Tibial artery (tissue), 4 donors: Measurements from ENCODE around the gene RASL12.

Experiments used
- DNase-seq, 2 donors: peaks; one replicate each; pipeline ENCODE4 v3.0.0-alpha.2; 2019
- H3K27ac ChIP-seq, 2 donors: fragments of 200-600 bp; sonication (generic) in 1 of 2; 1 replicate in 1 of 2; 2 replicates in 1 of 2; pipeline ENCODE4 v1.5.1; 2018 to 2019; ENCODE audit warnings: mild to moderate bottlenecking in 1 of 2
- H3K27me3 ChIP-seq, 2 donors: fragments of 200-600 bp; sonication (generic) in 1 of 2; one replicate each; pipeline versions ENCODE4 v1.5.1 to v1.6.0; 2016 to 2019
- H3K36me3 ChIP-seq, 3 donors: fragments of 200-600 bp; sonication (generic) in 2 of 3; one replicate each; pipeline ENCODE4 v1.5.1; 2016 to 2019; ENCODE audit warnings: mild to moderate bottlenecking in 2 of 3
- H3K4me1 ChIP-seq, 4 donors: fragments of 200-600 bp; sonication (generic) in 2 of 4; 1 replicate in 3 of 4; 2 replicates in 1 of 4; pipeline ENCODE4 v1.5.1; 2016 to 2019
- H3K4me3 ChIP-seq, 2 donors: fragments of 200-600 bp; sonication (generic) in 1 of 2; 1 replicate in 1 of 2; 2 replicates in 1 of 2; pipeline ENCODE4 v1.5.1; 2018 to 2019; ENCODE audit warnings: mild to moderate bottlenecking in 2 of 2
- H3K9me3 ChIP-seq, 3 donors: fragments of 200-600 bp; sonication (generic) in 1 of 3; one replicate each; pipeline ENCODE4 v1.5.1; 2016 to 2019
- intact Hi-C: fragments of 100-400 bp; cut with DNase I; formaldehyde crosslinking; loops from one replicate; pipeline ENCODE4 v1.15.0; 2023; ENCODE audit warnings: low total_unique reads
- TF ChIP-seq, protein P1 (sequence below), 2 experiments: fragments of 200-600 bp in 1 of 2; fragments of 450-650 bp in 1 of 2; IDR thresholded peaks; one replicate each; pipeline ENCODE4 v1.5.1; 2017 to 2019; ENCODE audit warnings: antibody characterized with exemption in 2 of 2, mild to moderate bottlenecking in 1 of 2, moderate library complexity in 1 of 2

The RASL12 gene

DNA sequence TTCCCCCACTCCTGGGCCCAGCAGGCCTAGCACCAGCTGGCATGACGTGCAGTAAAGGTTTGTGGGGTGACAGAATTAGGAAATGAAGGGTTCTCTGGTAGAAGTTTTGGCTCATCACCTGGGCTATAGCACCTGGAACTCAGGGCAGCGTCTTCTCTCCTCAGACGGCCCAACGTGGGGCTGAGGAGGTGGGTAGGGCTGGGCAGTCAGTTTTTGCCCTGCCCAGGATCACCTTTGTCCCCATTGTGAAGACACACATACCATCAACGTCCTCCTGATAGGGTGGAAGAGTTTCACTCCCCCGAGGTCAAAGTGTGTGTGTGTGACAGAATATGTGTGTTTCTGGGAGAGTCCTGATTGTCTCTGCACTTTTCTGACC lies 20.8 kb upstream of the RASL12 start:
- no peaks in the 10 kb centered on the region for H3K9me3 ChIP-seq
- peak overlapping the region; percentile 95 to 96 for H3K27ac ChIP-seq
- no peaks in the 10 kb centered on the region for H3K27me3 ChIP-seq
- TF ChIP-seq, protein P1, sequence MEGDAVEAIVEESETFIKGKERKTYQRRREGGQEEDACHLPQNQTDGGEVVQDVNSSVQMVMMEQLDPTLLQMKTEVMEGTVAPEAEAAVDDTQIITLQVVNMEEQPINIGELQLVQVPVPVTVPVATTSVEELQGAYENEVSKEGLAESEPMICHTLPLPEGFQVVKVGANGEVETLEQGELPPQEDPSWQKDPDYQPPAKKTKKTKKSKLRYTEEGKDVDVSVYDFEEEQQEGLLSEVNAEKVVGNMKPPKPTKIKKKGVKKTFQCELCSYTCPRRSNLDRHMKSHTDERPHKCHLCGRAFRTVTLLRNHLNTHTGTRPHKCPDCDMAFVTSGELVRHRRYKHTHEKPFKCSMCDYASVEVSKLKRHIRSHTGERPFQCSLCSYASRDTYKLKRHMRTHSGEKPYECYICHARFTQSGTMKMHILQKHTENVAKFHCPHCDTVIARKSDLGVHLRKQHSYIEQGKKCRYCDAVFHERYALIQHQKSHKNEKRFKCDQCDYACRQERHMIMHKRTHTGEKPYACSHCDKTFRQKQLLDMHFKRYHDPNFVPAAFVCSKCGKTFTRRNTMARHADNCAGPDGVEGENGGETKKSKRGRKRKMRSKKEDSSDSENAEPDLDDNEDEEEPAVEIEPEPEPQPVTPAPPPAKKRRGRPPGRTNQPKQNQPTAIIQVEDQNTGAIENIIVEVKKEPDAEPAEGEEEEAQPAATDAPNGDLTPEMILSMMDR (IDR thresholded peaks at IDR 0.05): no peak
- DNase-seq: no peak
- intact Hi-C loops: no loop called here
- H3K4me1 ChIP-seq: peaks cover 0 to 97% (median 84%) of the 10 kb centered on the region in 4 donors
- no peak overlapping the region for H3K4me3 ChIP-seq
- no peaks in the 10 kb centered on the region for H3K36me3 ChIP-seq

DNA sequence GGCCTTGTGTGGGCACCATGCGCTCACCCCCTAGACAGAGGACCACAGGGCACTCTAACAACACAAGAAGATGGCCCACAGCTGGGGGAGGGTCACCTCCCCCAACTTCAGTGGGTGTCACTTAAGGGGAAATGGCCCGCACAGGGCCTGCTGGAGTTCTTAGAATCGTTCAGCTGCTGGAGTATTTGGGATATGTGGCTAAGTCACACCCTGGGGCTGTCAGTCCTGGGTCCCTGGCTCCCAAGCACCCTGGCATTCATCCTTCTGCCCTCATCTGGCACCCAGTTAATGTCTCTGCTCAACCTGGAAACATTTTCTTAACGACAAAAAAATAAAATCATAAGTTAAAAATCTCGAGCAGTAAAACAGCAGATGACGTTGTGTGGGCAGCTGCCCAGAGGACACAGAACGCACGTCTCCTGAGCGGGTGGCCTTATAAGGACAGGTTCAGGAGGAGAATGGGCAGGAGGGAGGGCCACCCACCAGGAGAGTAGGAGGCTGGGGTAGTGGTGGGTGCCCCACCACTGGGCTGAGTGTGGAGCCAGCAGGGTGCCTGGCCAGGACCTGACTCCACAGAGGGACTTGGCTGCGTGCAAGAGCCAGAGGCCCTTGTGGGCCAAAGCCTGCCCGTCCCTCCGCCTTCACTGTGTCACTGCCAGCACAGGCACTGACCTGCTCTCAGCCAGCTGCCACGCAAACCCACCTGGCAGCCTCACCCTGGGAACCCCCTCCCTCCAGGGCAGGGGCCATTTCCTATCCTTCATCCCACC lies 20.3 kb upstream of the RASL12 start:
- TF ChIP-seq, protein P1 (IDR thresholded peaks at IDR 0.05): no peak
- H3K4me1 ChIP-seq: peaks cover 0 to 97% (median 86%) of the 10 kb centered on the region in 4 donors
- no peaks in the 10 kb centered on the region for H3K9me3 ChIP-seq
- intact Hi-C loops: no loop called here
- H3K27me3 ChIP-seq: no peaks in the 10 kb centered on the region
- H3K27ac ChIP-seq: peak overlapping the region; percentile 95 to 96
- DNase-seq: peak; percentile 91 to 99
- H3K4me3 ChIP-seq: no peak overlapping the region
- H3K36me3 ChIP-seq: no peaks in the 10 kb centered on the region

DNA sequence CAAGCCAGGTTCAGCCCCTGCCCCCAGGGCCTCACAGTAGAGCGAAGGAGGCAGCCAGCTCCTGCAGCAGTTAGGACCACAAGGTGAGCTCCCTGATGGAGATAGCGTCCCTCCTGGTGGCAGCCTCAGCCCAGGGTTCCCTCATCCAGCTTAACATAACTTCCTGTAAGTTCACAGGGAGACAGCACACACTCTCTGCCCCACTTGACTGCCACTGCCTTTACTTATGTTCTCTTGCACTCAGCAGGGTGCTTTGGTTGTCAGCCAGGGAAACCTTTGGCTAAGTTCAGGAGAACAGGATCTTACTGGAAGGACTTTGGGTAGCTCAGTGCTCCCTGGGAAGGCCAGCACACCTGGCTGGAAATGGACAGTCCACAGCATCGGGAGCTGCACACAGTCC lies 19.6 kb upstream of the RASL12 start:
- H3K27me3 ChIP-seq: no peaks in the 10 kb centered on the region
- no peak for DNase-seq
- no peak overlapping the region for H3K4me3 ChIP-seq
- no peaks in the 10 kb centered on the region for H3K36me3 ChIP-seq
- TF ChIP-seq, protein P1 (IDR thresholded peaks at IDR 0.05): no peak
- H3K9me3 ChIP-seq: no peaks in the 10 kb centered on the region
- intact Hi-C loops: no loop called here
- peaks cover 0 to 97% (median 86%) of the 10 kb centered on the region in 4 donors for H3K4me1 ChIP-seq
- peak overlapping the region; percentile 95 to 96 for H3K27ac ChIP-seq

DNA sequence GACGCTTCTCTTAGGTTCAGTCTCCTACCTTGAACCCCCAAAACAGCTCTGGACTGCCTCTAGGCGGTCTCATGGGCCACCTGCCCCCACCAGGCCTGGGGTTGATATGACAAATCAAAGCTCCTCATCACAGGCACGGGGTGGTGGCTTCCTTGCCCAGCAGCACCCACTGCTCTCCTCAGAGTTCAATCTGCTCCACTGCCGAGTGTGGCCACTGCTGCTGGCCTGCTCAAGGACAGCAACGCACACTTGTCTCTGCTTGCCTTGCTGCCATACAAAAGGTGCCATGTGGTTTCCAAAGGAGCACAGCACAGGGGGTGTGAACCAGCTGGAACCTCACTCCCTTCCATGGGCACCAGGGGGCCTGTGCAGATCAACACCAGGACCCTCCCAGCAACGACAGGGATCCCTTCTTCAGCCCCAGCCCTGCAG lies 18.9 kb upstream of the RASL12 start:
- intact Hi-C loops: no loop called here
- H3K27me3 ChIP-seq: no peaks in the 10 kb centered on the region
- peak in 1 of 2 donors; percentile 68 for DNase-seq
- no peak overlapping the region for H3K4me3 ChIP-seq
- H3K4me1 ChIP-seq: peaks cover 0 to 97% (median 86%) of the 10 kb centered on the region in 4 donors
- TF ChIP-seq, protein P1 (IDR thresholded peaks at IDR 0.05): peak in 1 of 2 experiments; percentile 7
- peak overlapping the region; percentile 95 to 96 for H3K27ac ChIP-seq
- H3K36me3 ChIP-seq: no peaks in the 10 kb centered on the region
- no peaks in the 10 kb centered on the region for H3K9me3 ChIP-seq

DNA sequence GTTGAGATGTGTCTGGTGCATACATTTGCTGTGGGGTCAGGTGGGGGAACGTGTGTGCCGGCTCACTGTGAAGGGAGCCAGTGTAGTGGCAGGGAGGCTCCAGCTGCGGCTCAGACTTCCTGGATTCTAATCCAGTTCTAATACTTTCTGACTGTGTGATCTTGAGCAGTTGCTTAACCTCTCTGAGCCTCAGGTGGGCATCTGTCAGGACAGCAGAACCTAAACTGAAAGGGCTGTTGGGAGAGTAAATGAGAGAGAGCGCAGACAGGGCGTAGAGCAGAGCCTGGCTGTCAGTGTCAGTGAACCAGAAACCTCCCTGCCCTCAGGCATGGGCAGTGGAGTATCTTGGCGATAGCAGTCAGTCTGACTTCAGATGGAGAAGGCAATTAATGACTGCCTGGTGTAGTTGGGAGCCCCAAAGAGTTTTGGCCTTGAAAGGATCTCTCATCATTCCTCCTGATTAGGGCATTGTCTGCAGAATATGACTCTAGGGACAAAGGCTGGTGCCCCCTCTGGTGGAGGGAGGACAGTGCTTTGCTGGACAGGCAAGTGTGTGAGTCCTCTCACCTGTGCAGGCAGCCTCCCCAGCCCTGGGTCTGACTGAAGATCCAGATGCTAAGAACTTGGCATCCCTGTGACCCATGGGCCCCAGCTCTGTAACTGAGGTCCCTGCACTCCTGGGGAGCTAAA lies 18.3 kb upstream of the RASL12 start:
- intact Hi-C loops: no loop called here
- peak overlapping the region; percentile 95 to 96 for H3K27ac ChIP-seq
- peaks cover 0 to 97% (median 89%) of the 10 kb centered on the region in 4 donors for H3K4me1 ChIP-seq
- DNase-seq: peak in 1 of 2 donors; percentile 71
- no peaks in the 10 kb centered on the region for H3K36me3 ChIP-seq
- H3K27me3 ChIP-seq: no peaks in the 10 kb centered on the region
- no peak overlapping the region for H3K4me3 ChIP-seq
- H3K9me3 ChIP-seq: no peaks in the 10 kb centered on the region
- TF ChIP-seq, protein P1 (IDR thresholded peaks at IDR 0.05): peak; percentile 18 to 31
